Heart right ventricle (tissue), 16 donors: ENCODE results near the gene SF3B3. TPM values are rescaled to one million over a fixed set of nuclear protein-coding genes. Genes with fewer than 3 reads are reported as not detected.

Experiments used
- ATAC-seq, 8 donors: fragments of 200-7000 bp; cut with Tn5 transposase; one replicate each; pipeline ENCODE4 v1.9.1; 2020; ENCODE audit warnings: mild to moderate bottlenecking in 8 of 8, moderate library complexity in 8 of 8, moderate number of reproducible peaks in 1 of 8
- DNase-seq, 2 donors: peaks; one replicate each; pipeline ENCODE4 v3.0.0-alpha.2; 2020
- H3K27ac ChIP-seq, 10 donors: fragments of 200-600 bp; sonication (generic) in 2 of 10; one replicate each; pipeline versions ENCODE4 v1.5.0 to v1.8.0; 2020 to 2022; ENCODE audit warnings: mild to moderate bottlenecking in 3 of 10
- H3K27me3 ChIP-seq, 7 donors: fragments of 200-600 bp; one replicate each; pipeline ENCODE4 v1.8.0; 2021 to 2022; ENCODE audit warnings: mild to moderate bottlenecking in 2 of 7
- H3K36me3 ChIP-seq, 9 donors: fragments of 200-600 bp; sonication (generic) in 1 of 9; one replicate each; pipeline versions ENCODE4 v1.5.0 to v1.8.0; 2020 to 2022; ENCODE audit warnings: mild to moderate bottlenecking in 2 of 9
- H3K4me1 ChIP-seq, 9 donors: fragments of 200-600 bp; sonication (generic) in 1 of 9; one replicate each; pipeline versions ENCODE4 v1.5.0 to v1.8.0; 2020 to 2022; ENCODE audit warnings: mild to moderate bottlenecking in 4 of 9
- H3K4me3 ChIP-seq, 10 donors: fragments of 200-600 bp; sonication (generic) in 2 of 10; one replicate each; pipeline versions ENCODE4 v1.5.0 to v1.8.0; 2020 to 2022; ENCODE audit warnings: mild to moderate bottlenecking in 7 of 10, moderate library complexity in 2 of 10
- H3K9me3 ChIP-seq, 11 donors: fragments of 200-600 bp in 10 of 11; sonication (generic) in 2 of 11; one replicate each; pipeline versions ENCODE4 v1.5.0 to v1.8.0; 2013 to 2022; ENCODE audit warnings: mild to moderate bottlenecking in 2 of 11, control low read depth in 1 of 11, moderate library complexity in 1 of 11
- CTCF ChIP-seq, 9 donors: fragments of 200-600 bp; sonication (generic) in 2 of 9; IDR thresholded peaks; one replicate each; pipeline versions ENCODE4 v1.5.0 to v1.8.0; 2021 to 2022; ENCODE audit warnings: antibody characterized with exemption in 9 of 9, mild to moderate bottlenecking in 5 of 9, moderate library complexity in 1 of 9
- WGBS, 2 donors: extraction: QIAGEN DNeasy Blood & Tissue Kit; methylation state at CpG; one replicate each; pipeline ENCODE4 v1.1.7; 2013; ENCODE audit warnings: inconsistent platforms in 1 of 2; 5-methylcytosine and 5-hydroxymethylcytosine counted together
- intact Hi-C, 10 donors: fragments of 100-400 bp; cut with DNase I; formaldehyde crosslinking; loops; one replicate each; pipeline versions ENCODE4 v1.11.1 to v1.14.2; 2022
- polyA plus RNA-seq, 2 donors: library from polyadenylated mRNA; stranded (reverse); fragments of 200-250 nt; gene quantifications; one replicate each; pipeline ENCODE4 v1.2.3, GENCODE V29; 2013
- total RNA-seq, 10 donors: library from RNA; stranded (reverse); fragmentation: NEBNext Ultra II Directional in 3 of 10; extraction: Animal tissue kit (Norgen Biotek cat#: 25700) in 3 of 10; gene quantifications; one replicate each; pipeline versions ENCODE4 v1.2.1 to v1.2.4, GENCODE V29; 2021 to 2023
- donor health status: Arrhythmogenic right ventricular cardiomyopathy.
- donor health status: ischemic (EF 13 %, LVEDD 7.1; RV severe dilation, severe dysfunction).
- donor health status: healthy with polysubstance abuse.
- donor health status: DM: no; HTN: yes; CAD: no.
- donor health status: DM: no; HTN: no; CAD: no.
- donor health status: ischemic (EF 25% LVEDD 6.9; RV normal size, moderate dysfunction).
- donor health status: ischemic (EF 25% LVEDD 5.7; RV mildly dilated, moderate dysfunction).
- donor health status: healthy.
- donor health status: DM: yes; HTN: yes; CAD: no.
- donor health status: Ischemic cardiomyopathy.
- donor health status: ischemic (EF 35%, LVEDD 5.7; RV mildly dilated, moderate dysfunction).
- donor health status: nonischemic (EF 11% LVEDD 7.7; RV severe dilation, severe dysfunction).
- donor health status: DM: yes; HTN: yes; CAD: no.
- donor health status: PGD.
- donor health status: ischemic (EF 29% LVEDD 5.4; RV normal size, mild dysfunction).
- donor health status: nonischemic (EF 23%, LVEDD 6.1; RV moderate dilation, normal function).

Gene SF3B3
- total and polyA plus RNA-seq, 12 donors, result 45.4 to 188 (median 159) TPM

GRCh38 chr16:70495425-70496182 lies 28.0 kb upstream of the SF3B3 start:
- 86 to 89% methylated on average over 9 of the region's 9 CpGs for WGBS, 2 donors
- Histone ChIP-seq H3K36me3 (peaks cover 0 to 100% (median 50%) of the 10 kb centered on the region in 9 donors), H3K27me3 (no peaks in the 10 kb centered on the region)

GRCh38 chr16:70496513-70496912 lies 27.1 kb upstream of the SF3B3 start:
- 95 to 98% methylated on average over 6 of the region's 6 CpGs for WGBS, 2 donors
- DNase-seq (no peak), ATAC-seq (no peak)
- Histone ChIP-seq H3K9me3 (no peaks in the 10 kb centered on the region), H3K36me3 (peaks cover 0 to 100% (median 51%) of the 10 kb centered on the region in 9 donors), H3K4me1 (peaks cover 0 to 15% (median 6%) of the 10 kb centered on the region in 9 donors), H3K4me3 (no peak overlapping the region), H3K27me3 (no peaks in the 10 kb centered on the region), H3K27ac (no peak overlapping the region)
- TF ChIP-seq CTCF (IDR thresholded peaks at IDR 0.05), result no peak
- intact Hi-C loops, result loop anchor here in 1 of 10 donors (10.0 kb wide), 1 partner anchor 132 kb away; no protein-coding TSS in a partner anchor

More at GRCh38 chr16:70495425-70496182, 28.0 kb upstream of the SF3B3 start:
- no peaks in the 10 kb centered on the region for H3K9me3 ChIP-seq
- intact Hi-C loops, result loop anchor here in 1 of 10 donors (10.0 kb wide), 1 partner anchor 131 kb away; no protein-coding TSS in a partner anchor
- TF ChIP-seq CTCF (IDR thresholded peaks at IDR 0.05), result no peak
- no peak overlapping the region for H3K27ac ChIP-seq
- peaks cover 0 to 15% (median 6%) of the 10 kb centered on the region in 9 donors for H3K4me1 ChIP-seq
- H3K4me3 ChIP-seq, result no peak overlapping the region
- DNase-seq (no peak), ATAC-seq (no peak)

GRCh38 chr16:70508752-70509151 lies 14.9 kb upstream of the SF3B3 start:
- peak in 6 of 9 donors; percentile 18 to 47 (median 26) for TF ChIP-seq CTCF (IDR thresholded peaks at IDR 0.05)
- H3K4me1 ChIP-seq, result peaks cover 0 to 8% (median 0%) of the 10 kb centered on the region in 9 donors
- no peaks in the 10 kb centered on the region for H3K27me3 ChIP-seq
- peaks cover 0 to 97% (median 57%) of the 10 kb centered on the region in 9 donors for H3K36me3 ChIP-seq
- H3K9me3 ChIP-seq, result no peaks in the 10 kb centered on the region
- H3K4me3 ChIP-seq, result no peak overlapping the region
- DNase-seq (no peak), ATAC-seq (no peak)
- intact Hi-C loops, result no loop called here
- WGBS, 2 donors, result 45 to 63% methylated on average over 5 of the region's 5 CpGs
- peak overlapping the region in 1 of 10 donors; percentile 46 for H3K27ac ChIP-seq

- intact Hi-C loops, result no loop called here
- H3K9me3 ChIP-seq, result no peaks in the 10 kb centered on the region
- no peak overlapping the region for H3K27ac ChIP-seq
- H3K4me1 ChIP-seq, result peaks cover 0 to 8% (median 0%) of the 10 kb centered on the region in 9 donors
- DNase-seq (no peak), ATAC-seq (no peak)
- H3K4me3 ChIP-seq, result no peak overlapping the region
- no peak for TF ChIP-seq CTCF (IDR thresholded peaks at IDR 0.05)
- H3K27me3 ChIP-seq, result no peaks in the 10 kb centered on the region
- H3K36me3 ChIP-seq, result peaks cover 0 to 99% (median 68%) of the 10 kb centered on the region in 9 donors
- whole genome bisulfite sequencing, 2 donors, result 96 to 99% methylated on average over 3 of the region's 3 CpGs
Observed at GRCh38 chr16:70510216-70510615, 13.4 kb upstream of the SF3B3 start.
